ENCODE data around the gene IQCE. TPM values are rescaled to one million over a fixed set of nuclear protein-coding genes. Genes with fewer than 3 reads are reported as not detected.
A peak's percentile ranks its signal among the peaks of the same experiment; 100 is the strongest.

Gene IQCE
- total and polyA plus RNA-seq, 10 of the 15 experiments (the other 5 are each of a cell fraction or from before 2014, with no cell fraction given): 0.37 to 8.1 (median 3.7) TPM

DNA sequence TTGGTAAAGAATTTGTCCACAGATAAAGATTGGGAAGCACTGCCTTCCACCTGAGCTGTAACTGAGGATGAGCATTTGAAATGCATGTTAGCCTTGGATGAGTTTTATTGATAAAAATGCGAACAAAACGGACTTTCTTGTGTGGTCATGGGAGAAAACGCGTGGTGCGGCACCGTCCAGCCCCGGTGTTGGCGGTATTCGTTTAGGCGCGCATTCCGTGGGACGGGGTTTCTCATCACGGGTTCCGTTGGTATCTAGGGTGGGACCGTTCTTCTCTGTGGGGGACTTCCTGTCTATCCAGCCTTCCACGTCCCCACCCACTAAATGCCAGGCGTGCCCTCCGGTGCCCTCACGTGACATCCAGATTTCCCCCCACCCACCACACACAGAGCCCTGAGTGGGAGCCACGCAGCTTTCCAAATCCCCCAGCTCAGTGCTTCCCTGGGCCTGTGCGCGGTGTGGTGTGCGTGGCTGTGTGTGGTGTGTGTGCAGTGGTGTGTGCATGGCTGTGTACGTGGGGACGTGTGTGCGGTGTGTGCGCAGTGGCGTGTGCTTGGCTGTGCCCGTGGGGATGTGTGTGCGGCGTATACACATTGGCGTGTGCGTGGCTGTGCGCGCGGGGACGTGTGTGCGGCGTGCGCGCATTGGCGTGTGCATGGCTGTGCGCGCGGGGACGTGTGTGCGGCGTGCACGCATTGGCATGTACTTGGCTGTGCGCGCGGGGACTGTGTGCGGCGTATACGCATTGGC is 18.1 kb downstream of the IQCE start (continued):
- TF ChIP-seq, protein P1, sequence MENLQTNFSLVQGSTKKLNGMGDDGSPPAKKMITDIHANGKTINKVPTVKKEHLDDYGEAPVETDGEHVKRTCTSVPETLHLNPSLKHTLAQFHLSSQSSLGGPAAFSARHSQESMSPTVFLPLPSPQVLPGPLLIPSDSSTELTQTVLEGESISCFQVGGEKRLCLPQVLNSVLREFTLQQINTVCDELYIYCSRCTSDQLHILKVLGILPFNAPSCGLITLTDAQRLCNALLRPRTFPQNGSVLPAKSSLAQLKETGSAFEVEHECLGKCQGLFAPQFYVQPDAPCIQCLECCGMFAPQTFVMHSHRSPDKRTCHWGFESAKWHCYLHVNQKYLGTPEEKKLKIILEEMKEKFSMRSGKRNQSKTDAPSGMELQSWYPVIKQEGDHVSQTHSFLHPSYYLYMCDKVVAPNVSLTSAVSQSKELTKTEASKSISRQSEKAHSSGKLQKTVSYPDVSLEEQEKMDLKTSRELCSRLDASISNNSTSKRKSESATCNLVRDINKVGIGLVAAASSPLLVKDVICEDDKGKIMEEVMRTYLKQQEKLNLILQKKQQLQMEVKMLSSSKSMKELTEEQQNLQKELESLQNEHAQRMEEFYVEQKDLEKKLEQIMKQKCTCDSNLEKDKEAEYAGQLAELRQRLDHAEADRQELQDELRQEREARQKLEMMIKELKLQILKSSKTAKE (IDR thresholded peaks at IDR 0.05; ENCODE audit: low read depth, poor library complexity, severe bottlenecking): no peak
- TF ChIP-seq, protein P2, sequence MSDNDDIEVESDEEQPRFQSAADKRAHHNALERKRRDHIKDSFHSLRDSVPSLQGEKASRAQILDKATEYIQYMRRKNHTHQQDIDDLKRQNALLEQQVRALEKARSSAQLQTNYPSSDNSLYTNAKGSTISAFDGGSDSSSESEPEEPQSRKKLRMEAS (IDR thresholded peaks at IDR 0.05; ENCODE audit: low read depth, low read length): no peak
- TF ChIP-seq EED (IDR thresholded peaks at IDR 0.05; ENCODE audit: low read depth): no peak
- no peak for TF ChIP-seq ZNF207 (IDR thresholded peaks at IDR 0.05; ENCODE audit: borderline replicate concordance)
- TF ChIP-seq TCF3 (IDR thresholded peaks at IDR 0.05; ENCODE audit: borderline replicate concordance, insufficient read depth, low read depth, low read length): peak; percentile 60; the same call in 1 of the 2 replicates
- no peak for TF ChIP-seq POLR2A (IDR thresholded peaks at IDR 0.05; ENCODE audit: low read depth, low read length)
- TF ChIP-seq, protein P3, sequence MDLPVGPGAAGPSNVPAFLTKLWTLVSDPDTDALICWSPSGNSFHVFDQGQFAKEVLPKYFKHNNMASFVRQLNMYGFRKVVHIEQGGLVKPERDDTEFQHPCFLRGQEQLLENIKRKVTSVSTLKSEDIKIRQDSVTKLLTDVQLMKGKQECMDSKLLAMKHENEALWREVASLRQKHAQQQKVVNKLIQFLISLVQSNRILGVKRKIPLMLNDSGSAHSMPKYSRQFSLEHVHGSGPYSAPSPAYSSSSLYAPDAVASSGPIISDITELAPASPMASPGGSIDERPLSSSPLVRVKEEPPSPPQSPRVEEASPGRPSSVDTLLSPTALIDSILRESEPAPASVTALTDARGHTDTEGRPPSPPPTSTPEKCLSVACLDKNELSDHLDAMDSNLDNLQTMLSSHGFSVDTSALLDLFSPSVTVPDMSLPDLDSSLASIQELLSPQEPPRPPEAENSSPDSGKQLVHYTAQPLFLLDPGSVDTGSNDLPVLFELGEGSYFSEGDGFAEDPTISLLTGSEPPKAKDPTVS (IDR thresholded peaks at IDR 0.05; ENCODE audit: low read depth, low read length): no peak
- TF ChIP-seq IRF4 (IDR thresholded peaks at IDR 0.05; ENCODE audit: low read depth, low read length): no peak
